Kidney (tissue), 14 donors: ENCODE data around the gene NEO1. TPM values are rescaled to one million over a fixed set of nuclear protein-coding genes. Genes with fewer than 3 reads are reported as not detected.

Experiments
- DNase-seq, 5 donors: peaks; one replicate each; pipeline ENCODE4 v3.0.0-alpha.2; 2013 to 2020
- FAIRE-seq: peaks from 2 replicates; lab custom pipeline; 2012; peaks lifted over from hg19 to GRCh38; lab: Jason Lieb, UNC
- H3K27ac ChIP-seq, 2 donors: one replicate each; pipeline ENCODE4 v1.7.0; 2013; ENCODE audit warnings: low read depth in 2 of 2, low read length in 2 of 2, inconsistent platforms in 1 of 2
- H3K27me3 ChIP-seq: one replicate; pipeline ENCODE4 v1.7.1; 2013; ENCODE audit warnings: low read length, inconsistent platforms; ENCODE audit not compliant: control insufficient read depth, insufficient read depth
- H3K36me3 ChIP-seq, 3 donors: one replicate each; pipeline versions ENCODE4 v1.7.0 to v1.7.1; 2013; ENCODE audit warnings: low read length in 3 of 3, control low read depth in 1 of 3, inconsistent platforms in 1 of 3; ENCODE audit not compliant: insufficient read depth in 3 of 3, control insufficient read depth in 2 of 3
- H3K4me1 ChIP-seq, 3 donors: one replicate each; pipeline versions ENCODE4 v1.7.0 to v1.7.1; 2013; ENCODE audit warnings: low read length in 3 of 3, inconsistent platforms in 1 of 3, low read depth in 1 of 3; ENCODE audit not compliant: control insufficient read depth in 2 of 3, insufficient read depth in 2 of 3
- H3K4me3 ChIP-seq, 3 donors: one replicate each; pipeline versions ENCODE4 v1.7.0 to v1.8.1; 2013; ENCODE audit warnings: low read length in 3 of 3, control low read depth in 1 of 3, inconsistent platforms in 1 of 3
- H3K9ac ChIP-seq, 3 donors: one replicate each; pipeline versions ENCODE4 v1.7.0 to v1.7.1; 2013; ENCODE audit warnings: low read length in 3 of 3, control low read depth in 1 of 3, inconsistent platforms in 1 of 3
- H3K9me3 ChIP-seq, 3 donors: one replicate each; pipeline versions ENCODE4 v1.7.0 to v1.7.1; 2013; ENCODE audit warnings: low read length in 3 of 3, control low read depth in 1 of 3, inconsistent platforms in 1 of 3; ENCODE audit not compliant: control insufficient read depth in 2 of 3, insufficient read depth in 1 of 3
- CTCF ChIP-seq: IDR thresholded peaks from 3 replicates; pipeline ENCODE4 v1.5.1; 2012; ENCODE audit warnings: mild to moderate bottlenecking, moderate library complexity, borderline replicate concordance; ENCODE audit not compliant: insufficient read depth; ENCODE audit errors: extremely low read depth
- intact Hi-C: fragments of 100-400 bp; cut with DNase I; formaldehyde crosslinking; loops from one replicate; pipeline ENCODE4 v1.11.1; 2022
- polyA plus RNA-seq: library from polyadenylated mRNA; stranded (reverse); fragments of 350-450 nt; fragmentation: Illumina TruSeq; extraction: RNeasy Lipid Tissue Mini Kit (QIAGEN cat#74804); gene quantifications from one replicate; pipeline ENCODE4 v1.2.3, GENCODE V29; 2014; ENCODE audit warnings: low read depth, low replicate concordance; ENCODE audit not compliant: insufficient read depth
- total RNA-seq: library from RNA; stranded (reverse); fragmentation: NEBNext Ultra II Directional; extraction: Animal tissue kit (Norgen Biotek cat#: 25700); gene quantifications from one replicate; pipeline ENCODE4 v1.2.1, GENCODE V29; 2021
- donor health status: control.
- donor health status: control.
- donor health status: control.
- donor health status: control.
- donor health status: control.
- donor health status: DM: yes; HTN: yes; CAD: no.
- donor health status: Normal renal cell carcinoma (clear cell type).

Gene NEO1
- total and polyA plus RNA-seq, 2 donors from 2014 or later = 12.4 to 43.3 TPM

DNA sequence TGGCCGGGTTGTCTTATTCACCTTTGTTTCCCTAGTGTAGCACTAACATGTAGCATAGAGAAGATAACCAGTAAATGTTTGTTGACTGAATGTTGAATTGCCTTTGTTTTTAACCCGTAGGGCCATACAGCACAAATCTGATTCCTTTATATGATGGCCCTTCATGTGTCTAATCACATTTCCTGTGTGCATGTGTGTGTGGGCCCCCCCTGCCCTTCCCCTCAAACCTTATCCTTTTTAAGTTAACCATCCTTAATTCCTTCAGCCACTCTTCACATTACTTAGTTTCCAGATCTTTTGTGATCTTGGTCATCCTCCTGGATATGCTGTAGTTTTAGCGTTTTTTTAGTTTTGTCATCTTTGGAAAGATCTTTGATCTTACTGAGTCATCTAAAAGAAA is 4.2 kb downstream of the NEO1 start:
- FAIRE-seq (no peak), DNase-seq (no peak)
- no peak for TF ChIP-seq CTCF
- H3K4me1 ChIP-seq = peaks cover 0 to 4% (median 0%) of the 10 kb centered on the region in 3 donors
- H3K36me3 ChIP-seq = no peaks in the 10 kb centered on the region
- H3K27me3 ChIP-seq = no peaks in the 10 kb centered on the region
- H3K4me3 ChIP-seq = no peak overlapping the region
- H3K27ac ChIP-seq = no peak overlapping the region
- no peak overlapping the region for H3K9ac ChIP-seq
- intact Hi-C loops = no loop called here
- H3K9me3 ChIP-seq = no peaks in the 10 kb centered on the region

- no peak for DNase-seq
- Histone ChIP-seq H3K9me3 (no peaks in the 10 kb centered on the region), H3K27ac (no peak overlapping the region), H3K36me3 (no peaks in the 10 kb centered on the region), H3K4me3 (no peak overlapping the region), H3K4me1 (peaks cover 0 to 4% (median 0%) of the 10 kb centered on the region in 3 donors), H3K27me3 (no peaks in the 10 kb centered on the region), H3K9ac (no peak overlapping the region)
- peak; percentile 45 for FAIRE-seq
- intact Hi-C loops = no loop called here
- no peak for TF ChIP-seq CTCF
These were observed 6.2 kb downstream of the NEO1 start for GRCh38 chr15:73058437-73058836.

- intact Hi-C loops = no loop called here
- no peak for TF ChIP-seq CTCF
- FAIRE-seq (peak; percentile 25), DNase-seq (no peak)
- Histone ChIP-seq H3K27me3 (no peaks in the 10 kb centered on the region), H3K9me3 (no peaks in the 10 kb centered on the region), H3K4me3 (no peak overlapping the region), H3K4me1 (no peaks in the 10 kb centered on the region), H3K9ac (no peak overlapping the region), H3K36me3 (no peaks in the 10 kb centered on the region), H3K27ac (no peak overlapping the region)
These were observed 12.9 kb downstream of the NEO1 start for GRCh38 chr15:73065114-73065513.

- no peaks in the 10 kb centered on the region for H3K9me3 ChIP-seq
These were observed 16.8 kb downstream of the NEO1 start for GRCh38 chr15:73069109-73069508.

More at GRCh38 chr15:73069109-73069508, 16.8 kb downstream of the NEO1 start:
- no peak for TF ChIP-seq CTCF
- H3K4me1 ChIP-seq = no peaks in the 10 kb centered on the region
- no peaks in the 10 kb centered on the region for H3K27me3 ChIP-seq
- H3K4me3 ChIP-seq = no peak overlapping the region
- intact Hi-C loops = no loop called here
- no peaks in the 10 kb centered on the region for H3K36me3 ChIP-seq
- H3K9ac ChIP-seq = no peak overlapping the region
- H3K27ac ChIP-seq = no peak overlapping the region
- FAIRE-seq (no peak), DNase-seq (no peak)
